Measurements from ENCODE around the gene SERPINA10.
"Not testable (repeated sequence)": the region's sequence is repeated elsewhere in the genome, so short reads cannot be mapped to it uniquely, and the experiment has no call there.

Gene SERPINA10

DNA sequence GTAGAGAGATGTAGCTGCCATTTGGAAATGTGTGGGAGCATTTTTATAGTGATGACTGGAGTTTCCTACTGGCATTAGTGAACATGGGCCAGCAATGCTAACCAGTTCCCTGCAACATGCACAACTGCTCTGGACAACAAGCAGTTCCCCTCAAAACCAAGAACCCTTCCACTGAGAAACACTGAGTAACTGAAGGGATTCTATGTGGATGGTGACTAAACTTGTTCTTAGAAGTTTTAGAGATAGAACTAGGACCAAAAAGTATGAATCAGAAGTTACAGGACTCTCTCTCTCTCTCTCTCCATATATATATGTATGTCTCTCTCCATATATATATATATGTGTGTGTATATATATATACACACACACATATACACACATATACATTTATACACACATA is 7.9 kb downstream of the SERPINA10 start:
- TF ChIP-seq, protein P1, sequence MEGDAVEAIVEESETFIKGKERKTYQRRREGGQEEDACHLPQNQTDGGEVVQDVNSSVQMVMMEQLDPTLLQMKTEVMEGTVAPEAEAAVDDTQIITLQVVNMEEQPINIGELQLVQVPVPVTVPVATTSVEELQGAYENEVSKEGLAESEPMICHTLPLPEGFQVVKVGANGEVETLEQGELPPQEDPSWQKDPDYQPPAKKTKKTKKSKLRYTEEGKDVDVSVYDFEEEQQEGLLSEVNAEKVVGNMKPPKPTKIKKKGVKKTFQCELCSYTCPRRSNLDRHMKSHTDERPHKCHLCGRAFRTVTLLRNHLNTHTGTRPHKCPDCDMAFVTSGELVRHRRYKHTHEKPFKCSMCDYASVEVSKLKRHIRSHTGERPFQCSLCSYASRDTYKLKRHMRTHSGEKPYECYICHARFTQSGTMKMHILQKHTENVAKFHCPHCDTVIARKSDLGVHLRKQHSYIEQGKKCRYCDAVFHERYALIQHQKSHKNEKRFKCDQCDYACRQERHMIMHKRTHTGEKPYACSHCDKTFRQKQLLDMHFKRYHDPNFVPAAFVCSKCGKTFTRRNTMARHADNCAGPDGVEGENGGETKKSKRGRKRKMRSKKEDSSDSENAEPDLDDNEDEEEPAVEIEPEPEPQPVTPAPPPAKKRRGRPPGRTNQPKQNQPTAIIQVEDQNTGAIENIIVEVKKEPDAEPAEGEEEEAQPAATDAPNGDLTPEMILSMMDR (IDR thresholded peaks at IDR 0.05; ENCODE audit: insufficient read depth, missing control alignments), result no peak
- DNase-seq (ENCODE audit: insufficient read length, low spot score) (no peak), FAIRE-seq (no peak)

DNA sequence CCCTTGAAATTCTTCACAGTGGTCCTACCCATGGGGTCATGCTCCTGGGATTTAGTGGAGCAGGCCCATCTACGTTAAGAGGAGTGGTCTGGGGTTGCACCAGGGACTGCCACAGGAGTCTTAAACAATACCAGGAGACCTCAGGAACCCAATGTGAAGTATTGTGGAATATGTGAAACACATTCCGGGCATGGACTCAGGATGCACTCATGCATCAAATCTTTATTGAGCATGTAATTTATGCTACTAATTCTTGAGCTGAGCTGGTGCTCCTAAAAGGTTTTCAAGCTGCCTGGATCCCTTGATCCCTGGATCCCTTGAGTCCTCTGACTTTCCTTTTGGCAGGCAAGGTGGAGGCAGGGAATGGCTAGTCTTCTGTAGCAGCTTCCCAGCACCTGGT is 8.8 kb downstream of the SERPINA10 start:
- TF ChIP-seq, protein P1 (IDR thresholded peaks at IDR 0.05; ENCODE audit: insufficient read depth, missing control alignments), result no peak
- FAIRE-seq (no peak), DNase-seq (ENCODE audit: insufficient read length, low spot score) (no peak)

DNA sequence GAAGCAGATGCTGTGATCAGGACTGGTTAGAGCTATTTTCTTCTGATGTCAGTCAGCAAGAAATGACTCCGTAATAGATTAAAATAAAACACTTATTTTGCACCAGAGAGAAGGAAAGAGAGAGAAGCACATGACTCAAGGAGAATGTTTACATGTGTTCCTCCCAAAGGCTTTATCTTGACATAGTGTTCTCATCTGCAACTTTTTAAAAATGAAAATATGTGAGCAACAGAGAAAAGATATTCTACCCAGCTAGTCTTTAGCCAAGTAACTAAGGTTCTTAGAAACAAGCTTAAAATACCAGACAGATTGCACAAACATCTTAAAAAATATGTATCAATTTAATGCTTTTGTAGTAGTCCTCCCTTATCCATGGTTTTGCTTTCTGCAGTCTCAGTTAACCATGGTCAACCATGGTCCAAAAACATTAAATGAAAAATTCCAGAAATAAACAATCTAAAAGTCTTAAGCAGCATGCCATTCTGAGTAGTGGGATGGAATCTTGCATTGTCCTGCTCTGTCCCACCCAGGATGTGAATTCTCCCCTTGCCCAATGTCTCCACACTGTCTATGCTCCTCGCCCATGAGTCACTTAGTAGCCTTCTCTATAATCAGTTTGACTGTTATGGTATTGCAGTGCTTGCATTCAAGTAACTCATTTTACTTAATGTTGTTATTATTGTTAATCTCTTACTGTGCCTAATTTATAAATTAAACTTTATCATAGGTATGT is 9.9 kb downstream of the SERPINA10 start:
- TF ChIP-seq, protein P1 (IDR thresholded peaks at IDR 0.05; ENCODE audit: insufficient read depth, missing control alignments), result no peak
- FAIRE-seq (no peak), DNase-seq (ENCODE audit: insufficient read length, low spot score) (no peak)

DNA sequence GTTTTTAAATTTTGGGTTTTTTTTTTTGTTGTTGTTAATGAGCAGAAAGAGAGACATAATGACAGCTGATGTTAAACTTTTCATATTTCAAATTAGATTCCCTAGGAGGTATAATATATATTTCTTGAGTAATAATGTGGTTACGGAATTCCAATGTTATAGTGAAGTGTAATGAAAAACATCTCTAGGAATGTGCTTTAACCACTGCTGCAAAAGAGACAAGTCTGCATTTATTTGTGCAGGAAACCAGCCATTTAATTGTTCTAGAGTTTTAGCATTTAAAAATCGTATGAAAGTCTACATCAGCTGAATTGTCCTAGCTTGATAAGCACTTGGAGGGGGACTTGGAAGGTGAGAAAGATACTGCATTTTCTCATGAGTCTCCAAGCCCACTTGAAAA is 14.3 kb downstream of the SERPINA10 start:
- DNase-seq (ENCODE audit: insufficient read length, low spot score), result no peak
- TF ChIP-seq, protein P1 (IDR thresholded peaks at IDR 0.05; ENCODE audit: insufficient read depth, missing control alignments), result no peak
- no peak for FAIRE-seq

DNA sequence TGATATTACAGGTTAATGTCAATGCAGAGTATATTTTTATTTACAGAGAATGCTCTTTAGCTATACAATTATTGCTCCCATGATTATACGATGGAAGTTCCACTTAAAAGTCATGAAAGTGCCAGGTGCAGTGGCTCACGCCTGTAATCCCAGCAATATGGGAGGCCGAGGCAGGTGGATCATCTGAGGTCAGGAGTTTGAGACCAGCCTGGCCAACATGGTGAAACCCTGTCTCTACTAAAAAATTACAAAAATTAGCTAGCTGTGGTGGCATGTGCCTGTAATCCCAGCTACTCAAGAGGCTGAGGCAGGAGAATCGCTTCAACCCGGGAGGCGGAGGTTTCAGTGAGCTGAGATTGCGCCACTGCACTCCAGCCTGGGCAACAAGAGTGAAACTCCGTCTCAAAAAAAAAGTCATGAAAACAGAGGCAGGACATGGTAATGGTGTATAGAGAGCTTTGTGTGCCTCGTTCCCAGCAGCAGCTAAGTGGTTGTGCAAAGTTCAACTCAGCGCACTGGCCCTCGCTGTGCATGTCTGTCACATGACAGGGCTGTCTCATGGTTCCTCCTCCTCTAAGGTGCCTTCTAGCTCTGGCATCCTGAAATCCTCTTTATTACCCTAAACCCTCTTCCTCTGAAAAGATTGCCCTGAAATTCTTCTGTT is 16.0 kb downstream of the SERPINA10 start:
- not testable (repeated sequence) for DNase-seq (ENCODE audit: insufficient read length, low spot score); FAIRE-seq

DNA sequence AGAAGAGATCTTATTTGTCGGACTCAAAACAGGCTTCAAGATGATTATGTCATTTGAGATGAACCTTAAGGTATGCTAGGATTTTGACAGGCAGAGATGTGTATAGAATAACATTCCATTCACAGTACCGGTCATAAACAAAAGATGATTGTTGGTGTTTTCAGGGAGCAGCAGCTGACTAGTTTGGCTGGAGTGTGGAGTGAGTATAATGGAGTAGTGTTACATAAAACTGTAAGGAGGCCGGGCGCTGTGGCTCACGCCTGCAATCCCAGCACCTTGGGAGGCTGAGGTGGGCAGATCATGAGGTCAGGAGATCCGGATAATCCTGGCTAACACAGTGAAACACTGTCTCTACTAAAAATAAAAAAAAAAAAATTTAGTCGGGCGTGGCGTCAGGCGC is 23.9 kb downstream of the SERPINA10 start:
- TF ChIP-seq, protein P1 (IDR thresholded peaks at IDR 0.05; ENCODE audit: insufficient read depth, missing control alignments), result no peak
- DNase-seq (ENCODE audit: insufficient read length, low spot score) (no peak), FAIRE-seq (no peak)

DNA sequence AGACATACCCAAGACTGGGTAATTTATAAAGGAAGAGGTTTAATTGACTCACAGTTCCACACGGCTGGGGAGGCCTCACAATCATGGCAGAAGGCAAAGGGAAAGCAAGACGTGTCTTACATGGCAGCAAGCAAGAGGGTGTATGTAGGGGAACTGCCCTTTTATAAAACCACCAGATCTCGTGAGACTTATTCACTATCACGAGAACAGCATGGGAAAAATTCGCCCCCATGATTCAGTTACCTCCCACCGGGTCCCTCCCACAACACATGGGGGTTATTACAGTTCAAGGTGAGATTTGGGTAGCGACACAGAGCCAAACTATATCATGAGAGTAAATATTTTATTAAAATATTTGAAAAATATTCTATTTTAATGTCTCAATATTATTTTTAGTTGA is 24.5 kb downstream of the SERPINA10 start:
- FAIRE-seq; DNase-seq (ENCODE audit: insufficient read length, low spot score): not testable (repeated sequence)

DNA sequence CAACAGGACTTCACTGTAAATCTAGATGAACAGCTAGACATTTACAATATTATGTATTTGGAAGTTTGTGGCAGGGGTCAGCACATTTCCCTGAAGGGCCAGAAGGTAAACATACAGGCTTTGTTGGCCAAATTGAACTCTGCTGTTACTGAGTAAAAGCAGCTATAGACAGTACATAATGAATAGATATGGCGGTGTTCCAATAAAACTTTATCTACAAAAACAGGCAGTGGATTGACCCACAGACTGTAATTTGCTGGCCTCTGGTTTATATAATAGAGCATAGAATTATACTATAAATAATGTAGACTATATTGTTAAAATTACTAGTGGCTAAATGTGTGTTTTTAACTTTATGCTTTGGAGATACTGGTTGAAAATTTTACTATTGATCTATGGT is 25.7 kb downstream of the SERPINA10 start:
- TF ChIP-seq, protein P1 (IDR thresholded peaks at IDR 0.05; ENCODE audit: insufficient read depth, missing control alignments), result no peak
- no peak for FAIRE-seq

DNA sequence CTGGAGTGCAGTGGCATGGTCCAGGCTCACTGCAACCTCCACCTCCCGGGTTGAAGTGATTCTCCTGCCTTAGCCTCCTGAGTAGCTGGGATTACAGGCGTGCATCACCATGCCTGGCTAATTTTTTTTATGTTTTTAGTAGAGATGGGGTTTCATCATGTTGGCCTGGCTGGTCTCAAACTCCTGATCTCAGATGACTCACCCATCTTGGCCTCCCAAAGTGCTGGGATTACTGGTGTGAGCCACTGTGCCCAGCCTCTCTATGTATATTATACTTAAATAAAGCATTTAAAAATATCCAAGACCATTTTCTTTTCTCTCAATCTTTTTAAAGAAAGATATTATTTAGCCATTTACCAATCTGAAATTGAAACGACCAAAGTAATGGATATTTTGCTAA is 28.9 kb downstream of the SERPINA10 start:
- not testable (repeated sequence) for FAIRE-seq; DNase-seq (ENCODE audit: insufficient read length, low spot score)

More for the DNA sequence above, 25.7 kb downstream of the SERPINA10 start:
- no peak for DNase-seq (ENCODE audit: insufficient read length, low spot score)
